ENCODE data around the gene ANGPTL1.
"Not testable (repeated sequence)": the region's sequence is repeated elsewhere in the genome, so short reads cannot be mapped to it uniquely, and the experiment has no call there.

ANGPTL1 gene

DNA sequence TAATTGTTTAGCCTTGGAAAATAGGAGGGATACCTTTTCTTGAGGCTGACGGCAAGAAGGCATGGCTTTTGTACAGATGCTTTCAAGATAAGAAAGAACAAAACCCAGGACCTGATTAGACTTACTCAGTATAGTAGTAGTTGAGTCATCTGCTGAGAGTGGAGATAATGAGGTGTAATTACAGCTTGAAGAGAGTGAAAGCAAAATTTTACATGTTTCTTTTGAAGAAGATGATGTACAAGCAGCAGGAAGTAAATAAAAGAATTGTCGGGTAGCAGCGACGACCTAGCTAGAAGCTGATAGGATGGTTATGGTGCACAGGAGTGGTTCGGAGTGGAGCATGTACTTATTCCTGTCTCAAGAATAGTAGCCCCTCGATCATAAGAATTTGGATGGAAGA is 6.6 kb downstream of the ANGPTL1 start:
- DNase-seq: no peak

DNA sequence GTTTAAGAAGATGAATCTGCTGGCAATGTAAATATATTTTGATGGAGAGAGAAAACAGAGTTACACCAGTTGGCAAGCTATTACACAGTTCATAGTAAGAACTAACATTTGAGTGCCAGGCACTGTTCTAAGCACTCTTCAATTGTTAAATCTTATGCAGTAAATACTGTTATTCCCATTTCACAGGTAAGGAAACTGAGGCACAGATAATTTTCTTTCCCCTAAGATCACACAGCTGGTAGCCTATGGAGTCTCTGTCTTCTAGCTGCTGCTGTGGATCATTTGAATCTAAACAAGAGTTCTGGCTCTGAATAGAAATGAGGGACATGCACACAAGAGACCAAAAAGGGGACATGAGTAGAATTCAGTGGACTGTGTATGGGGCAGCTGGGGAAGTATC is 8.0 kb downstream of the ANGPTL1 start:
- DNase-seq: no peak

DNA sequence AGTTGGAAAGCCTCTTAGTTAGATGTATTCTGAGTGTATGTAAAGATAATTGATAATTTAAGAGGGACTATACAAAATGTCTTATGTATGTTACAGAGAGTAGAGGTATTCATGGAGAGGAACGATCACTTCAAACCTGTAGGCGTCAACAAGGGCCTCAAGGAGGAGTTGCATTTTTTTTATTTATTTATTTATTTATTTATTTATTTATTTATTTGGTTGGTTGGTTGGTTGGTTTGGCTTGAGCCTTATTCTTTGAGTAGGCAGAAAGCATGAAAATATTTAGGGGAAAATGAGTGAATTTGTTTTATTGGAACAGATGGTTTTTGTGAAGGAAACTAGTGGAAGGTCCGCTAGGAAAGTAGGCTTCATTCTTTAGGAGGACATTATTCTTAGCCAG is 8.5 kb downstream of the ANGPTL1 start:
- no peak for DNase-seq

DNA sequence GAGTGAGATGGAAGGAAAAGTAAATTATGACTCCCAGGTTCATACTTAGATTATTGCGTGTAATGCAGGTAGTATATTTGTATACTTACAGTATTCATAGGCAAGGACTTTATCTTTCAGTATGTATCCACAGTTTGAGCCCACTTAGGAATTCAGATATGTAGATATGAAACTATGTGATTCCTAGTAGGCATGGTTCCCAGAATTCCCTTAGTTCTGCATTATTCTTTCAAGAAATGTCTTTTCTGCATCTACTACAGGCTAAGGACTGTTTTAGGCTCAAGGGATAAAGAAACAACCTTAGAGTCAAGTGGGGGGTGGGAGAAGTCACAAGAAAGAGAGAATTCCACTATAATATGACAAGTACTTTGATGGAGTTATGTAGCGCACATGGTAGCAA is 13.8 kb downstream of the ANGPTL1 start:
- DNase-seq: no peak

DNA sequence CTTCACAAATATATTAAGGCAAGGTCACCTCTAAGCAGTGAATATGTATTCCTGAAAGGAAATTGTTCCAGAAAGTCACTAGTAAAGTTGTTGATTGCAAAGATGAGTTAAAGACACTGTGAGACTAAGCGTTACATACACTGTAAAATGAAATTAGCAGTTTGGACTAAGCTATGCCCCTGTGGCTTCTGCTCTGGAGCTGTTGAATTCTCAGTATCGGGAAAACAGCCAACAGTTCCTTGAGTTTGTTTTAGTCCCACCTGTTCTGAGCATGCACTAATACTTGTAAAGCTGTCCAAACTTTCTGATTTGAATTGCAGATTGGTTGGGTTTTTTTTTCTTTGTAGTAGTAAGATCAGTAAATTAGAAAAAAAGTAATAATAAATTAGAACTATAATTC is 21.0 kb downstream of the ANGPTL1 start:
- no peak for DNase-seq

DNA sequence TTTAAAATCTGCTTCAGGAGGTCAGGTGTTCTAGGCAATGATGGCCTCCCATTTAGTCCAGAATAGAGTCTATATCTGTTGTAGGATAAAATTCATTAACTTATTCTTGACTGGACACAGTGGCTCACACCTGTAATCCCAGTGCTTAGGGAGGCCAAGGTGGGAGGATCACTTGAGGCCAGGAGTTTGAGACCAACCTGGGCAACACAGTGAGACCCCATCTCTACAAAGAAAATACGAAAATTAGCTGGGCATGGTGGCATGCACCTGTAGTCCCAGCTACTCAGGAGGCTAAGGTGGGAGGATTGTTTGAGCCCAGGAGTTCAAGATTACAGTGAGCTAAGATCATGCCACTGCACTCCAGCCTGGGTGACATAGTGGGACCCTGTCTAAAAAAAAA is 23.0 kb downstream of the ANGPTL1 start:
- DNase-seq: not testable (repeated sequence)

DNA sequence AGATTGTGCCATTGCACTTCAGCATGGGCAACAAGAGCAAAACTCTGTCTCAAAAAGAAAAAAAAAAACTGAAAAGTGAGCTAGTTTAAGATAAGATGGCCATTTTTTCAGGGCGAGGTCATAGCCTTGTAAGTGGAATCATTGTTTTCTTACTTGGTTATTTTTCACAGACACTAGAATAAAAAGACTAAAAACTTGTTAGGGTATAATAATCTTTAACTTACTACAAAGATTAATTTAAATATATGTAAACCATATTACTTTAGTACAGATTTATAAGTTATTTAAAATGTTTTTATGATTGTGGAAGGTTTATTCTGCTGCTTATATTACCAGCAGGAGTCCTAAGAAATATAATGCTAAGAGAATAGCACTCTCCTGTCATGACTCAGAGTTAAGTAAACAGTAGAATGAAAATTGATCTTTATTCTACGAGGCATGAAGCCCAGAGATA is 23.5 kb downstream of the ANGPTL1 start:
- DNase-seq: peak; percentile 42

DNA sequence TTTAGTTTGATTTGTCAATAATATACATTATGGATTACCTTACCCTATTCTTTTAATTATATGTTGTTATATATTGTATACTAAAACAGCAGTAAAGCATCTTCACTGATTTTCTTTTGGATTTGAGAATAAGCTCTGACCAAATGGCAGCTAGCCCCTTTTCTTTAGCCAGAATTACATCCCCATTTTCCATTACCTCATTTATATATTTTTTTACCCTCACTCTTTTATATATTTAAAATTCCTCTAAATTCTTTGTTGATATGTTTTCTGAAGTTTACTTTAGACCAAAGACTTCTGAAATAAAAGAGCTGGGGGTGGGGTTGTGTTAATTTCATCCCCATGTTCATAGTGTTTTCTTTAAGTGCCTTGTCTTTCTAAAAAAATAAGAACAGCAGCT is 24.6 kb downstream of the ANGPTL1 start:
- no peak for DNase-seq

DNA sequence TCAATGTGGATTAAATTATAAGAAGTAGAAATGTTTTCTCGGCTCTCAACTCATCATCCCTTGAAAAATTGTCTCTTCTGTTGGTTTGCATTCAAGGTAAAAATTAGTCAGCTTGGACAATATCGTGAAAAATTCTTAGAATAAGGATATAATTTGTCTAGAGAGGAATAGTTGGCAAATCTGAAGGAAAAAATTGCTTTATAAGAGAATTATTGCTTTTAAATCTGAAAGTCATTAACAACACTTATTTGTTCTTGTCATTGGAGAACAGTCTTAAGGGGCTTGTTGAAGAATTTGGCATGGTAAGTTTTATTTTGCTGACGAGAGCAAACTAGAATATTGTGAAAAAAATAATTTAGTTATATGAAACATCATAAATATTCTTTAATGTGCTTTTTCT is 26.4 kb downstream of the ANGPTL1 start:
- no peak for DNase-seq

DNA sequence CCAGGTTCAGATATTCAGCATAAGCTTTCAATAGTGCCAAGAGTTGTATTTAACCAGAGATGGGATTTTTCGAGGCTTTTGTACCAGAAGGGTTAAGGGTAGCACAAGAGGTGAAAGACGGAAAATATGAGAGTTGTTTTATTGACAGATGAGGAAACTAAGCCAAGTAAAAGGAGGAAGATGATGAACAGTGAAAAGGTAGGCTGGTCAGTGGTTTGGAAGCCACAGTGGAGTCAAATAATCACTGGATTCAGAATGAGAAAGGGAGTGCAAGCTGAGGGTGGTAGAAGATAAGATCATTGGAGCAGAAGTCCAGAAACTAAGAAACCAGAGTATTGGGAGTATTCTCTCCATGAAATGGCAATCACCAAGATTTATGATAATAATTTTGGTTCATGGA is 45.7 kb downstream of the ANGPTL1 start:
- DNase-seq: no peak

DNA sequence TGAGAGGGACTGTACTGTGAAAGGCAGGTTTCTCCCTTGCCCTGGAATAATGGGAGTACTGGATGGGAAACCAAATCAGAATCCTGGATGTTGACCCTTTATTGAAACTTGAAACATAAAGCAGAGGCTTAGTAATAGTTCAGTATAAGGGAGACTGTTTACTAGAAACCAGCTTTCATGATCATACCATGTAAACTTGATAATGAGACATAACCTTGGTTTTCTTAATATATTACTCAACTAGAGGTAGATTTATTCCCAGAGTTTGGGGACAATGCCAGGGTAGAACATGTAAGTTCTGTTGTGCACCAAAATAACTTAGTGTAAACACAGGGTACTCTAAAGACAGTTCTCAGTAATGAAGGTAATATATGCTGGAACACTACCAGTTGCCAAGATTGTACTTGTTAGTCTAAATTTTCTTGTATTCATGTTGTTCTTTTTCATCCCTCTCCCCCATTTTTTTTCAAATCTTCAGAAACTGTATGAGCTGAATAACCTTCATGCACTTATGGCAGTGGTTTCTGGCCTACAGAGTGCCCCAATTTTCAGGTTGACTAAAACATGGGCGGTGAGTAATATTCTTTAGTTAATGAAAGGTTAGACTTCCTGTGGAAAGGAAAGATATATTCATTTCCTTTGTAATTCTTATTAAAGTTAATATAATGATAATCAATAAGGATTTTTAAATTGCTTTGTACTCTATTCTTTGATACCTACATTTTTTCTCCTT is 49.6 kb downstream of the ANGPTL1 start:
- no peak for DNase-seq

DNA sequence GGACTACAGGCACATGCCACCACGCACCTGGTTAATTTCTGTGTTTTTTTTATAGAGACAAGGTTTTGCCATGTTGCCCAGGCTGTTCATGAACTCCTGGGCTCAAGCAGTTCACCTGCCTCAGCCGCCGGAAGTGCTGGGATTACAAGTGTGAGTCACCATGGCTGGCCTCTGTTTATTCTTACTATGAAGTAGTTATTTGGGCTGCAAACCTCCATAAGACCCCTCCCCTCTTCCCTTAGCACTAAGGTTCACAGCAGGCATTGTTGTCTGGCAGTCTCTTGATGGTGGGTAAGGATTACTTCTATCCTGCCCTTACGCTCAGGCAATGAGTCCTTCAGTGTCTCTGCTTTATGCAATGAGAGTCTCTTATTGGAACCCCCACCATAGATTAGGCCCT is 51.8 kb downstream of the ANGPTL1 start:
- no peak for DNase-seq

DNA sequence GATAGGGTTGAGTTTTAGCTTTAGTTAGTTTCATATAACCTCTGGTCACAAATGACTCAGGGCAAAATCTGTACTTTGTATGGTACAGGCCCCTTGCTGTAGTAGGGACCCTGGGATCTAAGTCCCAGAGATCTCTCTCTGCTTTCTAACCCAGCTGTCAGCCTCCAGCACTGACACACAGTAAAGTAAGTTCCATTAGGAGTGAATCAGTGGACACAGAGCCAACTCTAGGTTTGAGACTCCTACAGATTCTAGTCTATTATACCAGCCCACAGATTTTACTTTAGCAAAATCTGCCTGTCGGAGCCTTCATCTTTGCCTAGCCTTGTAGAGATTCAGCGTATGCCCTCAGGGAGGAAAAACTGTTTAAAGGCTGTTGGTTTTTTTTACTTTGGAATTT is 52.5 kb downstream of the ANGPTL1 start:
- DNase-seq: no peak

DNA sequence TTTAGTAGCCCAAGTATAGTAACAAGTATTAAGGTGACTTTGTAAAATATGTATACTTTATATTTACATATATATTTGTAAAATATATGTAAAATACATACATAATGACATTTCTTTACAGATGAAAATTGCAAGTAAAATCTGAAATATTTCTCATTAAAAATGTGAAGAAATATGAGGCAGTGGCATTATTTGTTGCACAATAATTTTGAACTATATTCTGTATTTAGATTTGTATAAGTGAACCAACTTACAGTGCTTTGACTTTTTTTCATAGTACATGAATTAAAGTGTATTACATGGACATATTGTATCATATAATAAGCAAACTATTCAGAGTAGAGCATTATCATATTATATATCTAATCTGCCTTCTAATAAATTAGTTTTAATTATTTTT is 60.3 kb downstream of the ANGPTL1 start:
- DNase-seq: no peak

DNA sequence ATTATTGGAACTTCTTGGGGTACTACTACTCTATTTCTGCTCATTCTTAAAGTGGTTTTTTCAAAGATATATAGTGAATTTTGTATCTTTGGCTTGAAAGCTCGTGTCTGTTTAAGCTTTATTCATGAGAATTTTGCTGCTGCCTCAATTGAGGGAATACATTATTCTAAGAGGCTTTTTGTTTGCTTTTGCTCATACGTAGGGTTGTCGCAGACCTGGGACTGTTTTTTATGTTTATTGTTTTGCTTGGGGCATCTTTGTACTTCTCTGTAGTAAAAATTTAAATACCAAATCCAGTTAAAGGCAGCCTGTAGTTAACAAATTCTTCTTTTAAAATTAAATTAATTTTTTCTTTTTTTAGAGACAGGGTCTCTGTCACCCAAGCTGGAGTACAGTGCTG is 62.3 kb downstream of the ANGPTL1 start:
- no peak for DNase-seq

DNA sequence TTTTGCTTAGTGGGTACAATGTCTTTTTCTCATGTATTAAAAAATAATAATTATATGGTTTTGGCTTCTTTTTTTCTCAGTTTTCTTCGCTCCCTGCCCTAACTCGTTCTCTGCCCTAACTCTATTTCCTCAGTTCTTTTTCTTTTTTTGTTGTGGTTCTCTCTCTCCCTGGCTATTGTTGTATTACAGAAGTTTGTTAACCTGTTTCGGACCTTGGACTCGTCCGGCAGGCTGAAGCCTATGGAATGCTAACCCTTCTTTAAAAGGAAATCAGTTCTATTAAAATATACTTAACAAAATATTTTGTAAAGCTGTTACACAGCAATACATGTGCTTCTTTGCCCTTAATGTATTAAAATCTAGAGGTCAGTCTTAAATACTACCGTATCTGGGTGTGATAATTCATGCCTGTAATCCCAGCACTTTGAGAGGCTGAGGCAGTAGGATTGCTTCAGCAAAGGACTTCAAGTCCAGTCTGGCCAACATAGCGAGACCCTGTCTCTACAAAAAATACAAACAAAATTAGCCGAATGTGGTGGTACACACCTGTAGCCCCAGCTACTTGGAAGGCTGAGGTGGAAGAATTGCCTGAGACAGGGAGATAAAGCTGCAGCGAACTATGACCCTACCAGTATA is 64.1 kb downstream of the ANGPTL1 start:
- DNase-seq: no peak

DNA sequence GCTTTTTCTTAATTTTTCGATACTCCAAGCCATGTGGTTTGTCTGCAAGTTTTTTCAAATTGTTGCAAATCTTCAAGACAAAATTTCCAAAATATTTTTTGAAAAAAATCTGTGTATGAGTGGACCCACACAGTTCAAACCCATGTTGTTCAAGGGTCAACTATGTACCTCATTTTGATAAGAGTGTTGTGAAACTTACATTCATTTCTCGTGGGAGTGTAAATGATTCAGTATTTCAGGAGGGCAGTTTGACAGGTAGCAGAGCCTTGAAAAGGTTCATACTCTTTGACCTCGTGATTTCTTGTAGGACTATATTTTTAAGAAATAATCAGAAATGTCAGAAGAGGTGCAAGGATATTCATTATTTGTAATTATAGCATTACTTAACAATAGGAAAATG is 68.0 kb downstream of the ANGPTL1 start:
- no peak for DNase-seq

Measured in HCEC 1CT (cell line).